Forelimb muscle (tissue), 1 donor: ENCODE results near the gene SCP2. TPM values are rescaled to one million over a fixed set of nuclear protein-coding genes. Genes with fewer than 3 reads are reported as not detected.

Source experiments
- polyA plus RNA-seq: library from polyadenylated mRNA; unstranded; fragments of 120-200 nt; gene quantifications from one replicate; pipeline ENCODE4 v1.2.1, GENCODE V29; 2013; ENCODE audit not compliant: insufficient read length

The SCP2 gene
- polyA plus RNA-seq, 1 donor, result 80.1 TPM

Other genes starting within 250 kb of the SCP2 start
- gene COA7, start 228.9 kb upstream of the SCP2 start, polyA plus RNA-seq, result 18.8 TPM
- gene ZYG11B, start 200.8 kb upstream of the SCP2 start, polyA plus RNA-seq, result 37.4 TPM
- gene ZYG11A, start 84.5 kb upstream of the SCP2 start, polyA plus RNA-seq, result 0.05 TPM
- gene ECHDC2, start 5.5 kb upstream of the SCP2 start, polyA plus RNA-seq, result 111 TPM
- 7.8 TPM for gene PODN, start 134.9 kb downstream of the SCP2 start, polyA plus RNA-seq
- 0.24 TPM for gene SLC1A7, start 215.4 kb downstream of the SCP2 start, polyA plus RNA-seq